IPS-15b (cell line): Measurements from ENCODE around the gene PLD3.

Experiments
- H3K27me3 ChIP-seq: one replicate; pipeline ENCODE4 v1.6.1; 2013; ENCODE audit warnings: low read length; ENCODE audit not compliant: control insufficient read depth, insufficient read depth
- H3K36me3 ChIP-seq: one replicate; pipeline ENCODE4 v1.6.1; 2013; ENCODE audit warnings: low read length; ENCODE audit not compliant: control insufficient read depth, insufficient read depth
- H3K4me1 ChIP-seq: one replicate; pipeline ENCODE4 v1.6.1; 2013; ENCODE audit warnings: mild to moderate bottlenecking, low read length; ENCODE audit not compliant: control insufficient read depth, insufficient read depth
- H3K4me3 ChIP-seq: one replicate; pipeline ENCODE4 v1.5.1; 2013; ENCODE audit warnings: low read depth, low read length
- H3K9ac ChIP-seq: one replicate; pipeline ENCODE4 v1.6.1; 2013; ENCODE audit warnings: low read depth, mild to moderate bottlenecking, low read length
- H3K9me3 ChIP-seq: one replicate; pipeline ENCODE4 v1.6.1; 2013; ENCODE audit warnings: mild to moderate bottlenecking, low read length; ENCODE audit not compliant: control insufficient read depth, insufficient read depth

Gene PLD3

GRCh38 chr19:40380199-40381037, 31.9 kb downstream of the PLD3 start:
- Histone ChIP-seq H3K27me3 (no peaks in the 10 kb centered on the region), H3K9me3 (no peaks in the 10 kb centered on the region), H3K4me1 (no peaks in the 10 kb centered on the region), H3K9ac (no peak overlapping the region), H3K36me3 (peaks cover 13% of the 10 kb centered on the region), H3K4me3 (no peak overlapping the region)

- Histone ChIP-seq H3K4me3 (no peak overlapping the region), H3K27me3 (no peaks in the 10 kb centered on the region)
Measured at GRCh38 chr19:40381321-40381720, 32.8 kb downstream of the PLD3 start.

GRCh38 chr19:40383668-40384248, 35.3 kb downstream of the PLD3 start:
- H3K9me3 ChIP-seq: no peaks in the 10 kb centered on the region
- no peaks in the 10 kb centered on the region for H3K27me3 ChIP-seq
- H3K9ac ChIP-seq: no peak overlapping the region
- H3K4me3 ChIP-seq: no peak overlapping the region
- H3K36me3 ChIP-seq: no peaks in the 10 kb centered on the region
- H3K4me1 ChIP-seq: no peaks in the 10 kb centered on the region

More at GRCh38 chr19:40381321-40381720, 32.8 kb downstream of the PLD3 start:
- Histone ChIP-seq H3K36me3 (peaks cover 12% of the 10 kb centered on the region), H3K9ac (no peak overlapping the region), H3K9me3 (no peaks in the 10 kb centered on the region), H3K4me1 (no peaks in the 10 kb centered on the region)

GRCh38 chr19:40387155-40387554, 38.7 kb downstream of the PLD3 start:
- H3K9me3 ChIP-seq: no peaks in the 10 kb centered on the region
- H3K9ac ChIP-seq: no peak overlapping the region
- H3K27me3 ChIP-seq: no peaks in the 10 kb centered on the region
- no peaks in the 10 kb centered on the region for H3K36me3 ChIP-seq
- no peak overlapping the region for H3K4me3 ChIP-seq
- no peaks in the 10 kb centered on the region for H3K4me1 ChIP-seq

GRCh38 chr19:40388481-40388880, 40.0 kb downstream of the PLD3 start:
- no peaks in the 10 kb centered on the region for H3K9me3 ChIP-seq
- no peaks in the 10 kb centered on the region for H3K4me1 ChIP-seq
- H3K4me3 ChIP-seq: no peak overlapping the region
- H3K36me3 ChIP-seq: no peaks in the 10 kb centered on the region
- H3K9ac ChIP-seq: no peak overlapping the region
- H3K27me3 ChIP-seq: no peaks in the 10 kb centered on the region

GRCh38 chr19:40389404-40390083, 41.0 kb downstream of the PLD3 start:
- Histone ChIP-seq H3K36me3 (no peaks in the 10 kb centered on the region), H3K27me3 (no peaks in the 10 kb centered on the region), H3K4me1 (no peaks in the 10 kb centered on the region), H3K4me3 (no peak overlapping the region), H3K9ac (no peak overlapping the region), H3K9me3 (no peaks in the 10 kb centered on the region)

- Histone ChIP-seq H3K9me3 (no peaks in the 10 kb centered on the region), H3K9ac (no peak within 1 kb of the TSS), H3K27me3 (no peaks in the 10 kb centered on the region), H3K4me1 (no peaks in the 10 kb centered on the region), H3K4me3 (no peak within 1 kb of the TSS), H3K36me3 (no peaks in the 10 kb centered on the region)
Measured at GRCh38 chr19:40390084-40390742, 41.7 kb downstream of the PLD3 start, which contains the start of gene HIPK4. HIPK4 (minus strand) TSS chr19:40390181; CDS start chr19:40389902, 279 bp downstream.

GRCh38 chr19:40392123-40392522, 43.6 kb downstream of the PLD3 start:
- Histone ChIP-seq H3K4me1 (no peaks in the 10 kb centered on the region), H3K4me3 (no peak overlapping the region)

GRCh38 chr19:40392894-40393517, 44.5 kb downstream of the PLD3 start:
- Histone ChIP-seq H3K36me3 (no peaks in the 10 kb centered on the region), H3K4me3 (no peak overlapping the region), H3K4me1 (no peaks in the 10 kb centered on the region), H3K27me3 (peaks cover 2% of the 10 kb centered on the region), H3K9me3 (no peaks in the 10 kb centered on the region), H3K9ac (no peak overlapping the region)

More at GRCh38 chr19:40392123-40392522, 43.6 kb downstream of the PLD3 start:
- H3K9ac ChIP-seq: no peak overlapping the region
- no peaks in the 10 kb centered on the region for H3K9me3 ChIP-seq
- no peaks in the 10 kb centered on the region for H3K27me3 ChIP-seq
- no peaks in the 10 kb centered on the region for H3K36me3 ChIP-seq

- peaks cover 6% of the 10 kb centered on the region for H3K27me3 ChIP-seq
- H3K9ac ChIP-seq: no peak overlapping the region
- no peaks in the 10 kb centered on the region for H3K9me3 ChIP-seq
- H3K4me1 ChIP-seq: peaks cover 2% of the 10 kb centered on the region
- H3K4me3 ChIP-seq: no peak overlapping the region
- H3K36me3 ChIP-seq: no peaks in the 10 kb centered on the region
Measured at GRCh38 chr19:40393894-40394815, 45.7 kb downstream of the PLD3 start.
